ENCODE data around the gene WDR87.

WDR87 gene

GRCh38 chr19:37938353-37938752 lies 32.0 kb upstream of the WDR87 start (continued):
- TF ChIP-seq GLI2 (tag by site-specific recombination; IDR thresholded peaks at IDR 0.05; ENCODE audit: borderline replicate concordance, low read depth) (no peak), ZBTB10 (tag by site-specific recombination; IDR thresholded peaks at IDR 0.05) (no peak), ZNF785 (tag by site-specific recombination; IDR thresholded peaks at IDR 0.05) (no peak)

- Histone ChIP-seq H3K4me3 (ENCODE audit: low read depth, low read length) (no peak overlapping the region), H3K36me3 (ENCODE audit: control insufficient read depth in 2 of 2, insufficient read depth in 1 of 2, low read length in 2 of 2) (peaks cover 5 to 23% of the 10 kb centered on the region in 2 experiments), H3K4me1 (ENCODE audit: control insufficient read depth, insufficient read depth, low read length) (peaks cover 24% of the 10 kb centered on the region), H3K27ac (ENCODE audit: extremely low read depth, low read depth, low read length) (no peak overlapping the region), H3K9me3 (ENCODE audit: control insufficient read depth, insufficient read depth, low read depth, low read length) (peaks cover 17% of the 10 kb centered on the region)
- ChIA-PET POLR2A (no interaction called here), CTCF (interaction anchor here (0.5 kb wide), 1 partner anchor 17 kb away, joined by 3 read pairs; no protein-coding TSS in a partner anchor)
- TF ChIP-seq ZNF514 (tag by site-specific recombination; IDR thresholded peaks at IDR 0.05) (no peak), ZNF121 (tag by site-specific recombination; IDR thresholded peaks at IDR 0.05) (peak; percentile 56; the same call in 1 of the 2 replicates)
Measured at GRCh38 chr19:37936886-37937285, 30.5 kb upstream of the WDR87 start.

- ChIA-PET POLR2A (no interaction called here), CTCF (interaction anchor here (0.5 kb wide), 1 partner anchor 18 kb away, joined by 3 read pairs; no protein-coding TSS in a partner anchor)
- Histone ChIP-seq H3K4me1 (ENCODE audit: control insufficient read depth, insufficient read depth, low read length) (peaks cover 19% of the 10 kb centered on the region), H3K9me3 (ENCODE audit: control insufficient read depth, insufficient read depth, low read depth, low read length) (peaks cover 17% of the 10 kb centered on the region), H3K27ac (ENCODE audit: extremely low read depth, low read depth, low read length) (no peak overlapping the region), H3K4me3 (ENCODE audit: low read depth, low read length) (no peak overlapping the region), H3K36me3 (ENCODE audit: control insufficient read depth in 2 of 2, insufficient read depth in 1 of 2, low read length in 2 of 2) (peaks cover 5 to 23% of the 10 kb centered on the region in 2 experiments)
- no peak for TF ChIP-seq ZNF600 (tag by site-specific recombination; IDR thresholded peaks at IDR 0.05)
- TF ChIP-seq ZNF76 (tag by site-specific recombination; IDR thresholded peaks at IDR 0.05; ENCODE audit: borderline replicate concordance, low read depth): no peak
- TF ChIP-seq ZNF514 (tag by site-specific recombination; IDR thresholded peaks at IDR 0.05): no peak
- no peak for TF ChIP-seq ZNF148 (tag by site-specific recombination; IDR thresholded peaks at IDR 0.05; ENCODE audit: borderline replicate concordance)
Measured at GRCh38 chr19:37936166-37936565, 29.8 kb upstream of the WDR87 start.

GRCh38 chr19:37935341-37935740 lies 28.9 kb upstream of the WDR87 start:
- Histone ChIP-seq H3K9me3 (ENCODE audit: control insufficient read depth, insufficient read depth, low read depth, low read length) (peaks cover 17% of the 10 kb centered on the region), H3K27ac (ENCODE audit: extremely low read depth, low read depth, low read length) (no peak overlapping the region), H3K4me3 (ENCODE audit: low read depth, low read length) (no peak overlapping the region), H3K4me1 (ENCODE audit: control insufficient read depth, insufficient read depth, low read length) (peaks cover 15% of the 10 kb centered on the region), H3K36me3 (ENCODE audit: control insufficient read depth in 2 of 2, insufficient read depth in 1 of 2, low read length in 2 of 2) (peaks cover 5 to 25% of the 10 kb centered on the region in 2 experiments)
- POLR2A ChIA-PET: no interaction called here
- CTCF ChIA-PET: no interaction called here
- TF ChIP-seq BCL11B (tag by site-specific recombination; IDR thresholded peaks at IDR 0.05; ENCODE audit: low read depth) (no peak), ZNF626 (tag by site-specific recombination; IDR thresholded peaks at IDR 0.05) (peak; percentile 77; the same call in 1 of the 2 replicates), SETDB1 (IDR thresholded peaks at IDR 0.05; ENCODE audit: insufficient read length, low read length) (peak; percentile 79), ZNF280D (tag by site-specific recombination; IDR thresholded peaks at IDR 0.05) (0 out of 2 replicates have a peak, but pooled peaks have one; percentile 65), ZNF112 (tag by site-specific recombination; IDR thresholded peaks at IDR 0.05) (0 out of 2 replicates have a peak, but pooled peaks have one; percentile 7), ZNF404 (tag by site-specific recombination; IDR thresholded peaks at IDR 0.05) (no peak), TRIM28 (IDR thresholded peaks at IDR 0.05; ENCODE audit: borderline replicate concordance, low read length) (peak; percentile 47; the same call in 1 of the 2 replicates)
